HG03103 (cell line): ENCODE results near the gene KCNJ12.

Source experiments
- ATAC-seq: cut with Tn5 transposase; IDR thresholded peaks from one replicate; pipeline ENCODE4 v1.9.1; 2021; ENCODE audit warnings: low read depth; ENCODE audit not compliant: unreplicated experiment

The KCNJ12 gene

GRCh38 chr17:21363776-21364642, 12.1 kb upstream of the KCNJ12 start:
- ATAC-seq = no peak

- ATAC-seq = no peak
Measured at GRCh38 chr17:21365016-21365415, 11.1 kb upstream of the KCNJ12 start.

- ATAC-seq = no peak
Measured at GRCh38 chr17:21368545-21369246, 7.5 kb upstream of the KCNJ12 start.

- no peak for ATAC-seq
Measured at GRCh38 chr17:21369395-21369794, 6.8 kb upstream of the KCNJ12 start.

- no peak for ATAC-seq
Measured at GRCh38 chr17:21370430-21370829, 5.7 kb upstream of the KCNJ12 start.

- no peak for ATAC-seq
Measured at GRCh38 chr17:21371511-21372081, 4.6 kb upstream of the KCNJ12 start.

- no peak for ATAC-seq
Measured at GRCh38 chr17:21372256-21372954, 3.8 kb upstream of the KCNJ12 start.

- no peak for ATAC-seq
Measured at GRCh38 chr17:21373036-21373435, 3.1 kb upstream of the KCNJ12 start.

GRCh38 chr17:21373696-21374440, 2.3 kb upstream of the KCNJ12 start:
- no peak for ATAC-seq

- ATAC-seq = no peak
Measured at GRCh38 chr17:21374441-21375161, 1.6 kb upstream of the KCNJ12 start.

- no peak for ATAC-seq
Measured at GRCh38 chr17:21375162-21375560, 996 bp upstream of the KCNJ12 start.

- no peak for ATAC-seq
Measured at GRCh38 chr17:21375757-21376080, 438 bp upstream of the KCNJ12 start.

- no peak for ATAC-seq
Measured at GRCh38 chr17:21376759-21377690, 868 bp downstream of the KCNJ12 start.

GRCh38 chr17:21377705-21378396, 1.7 kb downstream of the KCNJ12 start:
- no peak for ATAC-seq

GRCh38 chr17:21378553-21378952, 2.4 kb downstream of the KCNJ12 start:
- no peak for ATAC-seq

GRCh38 chr17:21379080-21379711, 3.0 kb downstream of the KCNJ12 start:
- ATAC-seq = no peak

GRCh38 chr17:21380659-21381058, 4.5 kb downstream of the KCNJ12 start:
- ATAC-seq = no peak
